Activated CD4-positive, alpha-beta memory T cell treated with anti-CD3 and anti-CD28 coated beads, Interleukin-2, amount 10 ng/mL, durations not matched to agents 7 days and 5 days (primary cell): Measurements from ENCODE around the gene PSMA6. TPM values are rescaled to one million over a fixed set of nuclear protein-coding genes. Genes with fewer than 3 reads are reported as not detected.

Experiments
- CTCF ChIA-PET: fragments of 350-600 bp; sonication (Branson Sonifier 250); formaldehyde crosslinking; loops from one replicate; lab custom pipeline; 2021; ENCODE audit warnings: antibody characterized with exemption, inconsistent platforms; lab: Charles Lee
- POLR2A ChIA-PET: fragments of 350-600 bp; sonication (Branson Sonifier 250); formaldehyde crosslinking; loops from one replicate; lab custom pipeline; 2021; ENCODE audit warnings: antibody characterized with exemption; lab: Charles Lee
- DNase-seq: peaks from one replicate; pipeline ENCODE4 v3.0.0-alpha.2; 2020
- H3K27ac Mint-ChIP-seq: one replicate; pipeline ENCODE4 v1.8.0; 2021; ENCODE audit warnings: mild to moderate bottlenecking, mixed read lengths
- H3K27me3 Mint-ChIP-seq: one replicate; pipeline ENCODE4 v1.8.0; 2021; ENCODE audit warnings: mixed read lengths
- H3K36me3 Mint-ChIP-seq: one replicate; pipeline ENCODE4 v1.8.0; 2021; ENCODE audit warnings: low read depth, mixed read lengths
- H3K4me1 Mint-ChIP-seq: one replicate; pipeline ENCODE4 v1.8.0; 2021; ENCODE audit warnings: mixed read lengths
- H3K4me3 Mint-ChIP-seq: one replicate; pipeline ENCODE4 v1.8.0; 2021; ENCODE audit warnings: mild to moderate bottlenecking, mixed read lengths
- H3K9me3 Mint-ChIP-seq: one replicate; pipeline ENCODE4 v1.8.0; 2021; ENCODE audit warnings: mixed read lengths
- total RNA-seq, 2 experiments: library from RNA; stranded (reverse); gene quantifications; one replicate each; pipeline ENCODE4 v1.2.3, GENCODE V29; 2021

PSMA6 gene
- total RNA-seq, 2 experiments from 2014 or later, result 235 to 242 TPM

DNA sequence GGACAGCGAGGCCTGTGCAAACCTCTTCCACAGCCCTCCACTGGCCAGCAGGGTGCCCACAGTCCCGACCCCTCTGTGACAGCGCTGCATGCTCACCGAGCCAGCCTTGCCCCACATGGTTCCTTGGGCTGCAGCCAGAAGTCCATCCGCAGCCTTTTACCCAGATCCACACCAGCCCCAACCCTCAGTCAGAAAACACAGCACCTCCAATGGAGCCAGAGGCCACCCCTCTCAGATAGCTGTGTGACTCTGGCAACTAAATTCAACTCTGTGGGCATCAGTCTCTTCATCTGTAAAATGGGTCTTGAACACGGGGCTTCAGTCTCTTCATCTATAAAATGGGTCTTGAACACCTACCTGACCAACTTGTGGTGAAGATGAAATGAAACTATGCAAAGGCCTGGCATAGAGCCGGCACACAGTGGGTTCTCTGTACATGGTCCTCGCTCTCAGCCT is 74.4 kb downstream of the PSMA6 start:
- H3K27me3 Mint-ChIP-seq, result no peaks in the 10 kb centered on the region
- no peak overlapping the region for H3K27ac Mint-ChIP-seq
- no peak overlapping the region for H3K4me3 Mint-ChIP-seq
- DNase-seq, result no peak
- POLR2A ChIA-PET, result interaction anchor here (1.6 to 2.6 kb wide), 3 partner anchors 8 to 75 kb away, joined by 4 to 26 read pairs (median 6); partner anchors contain the start of genes NFKBIA and PSMA6
- H3K36me3 Mint-ChIP-seq, result no peaks in the 10 kb centered on the region
- H3K9me3 Mint-ChIP-seq, result peaks cover 10% of the 10 kb centered on the region
- H3K4me1 Mint-ChIP-seq, result peaks cover 33% of the 10 kb centered on the region
- CTCF ChIA-PET, result interaction anchor here (1.1 kb wide), 1 partner anchor 83 kb away, joined by 3 read pairs; no protein-coding TSS in a partner anchor

DNA sequence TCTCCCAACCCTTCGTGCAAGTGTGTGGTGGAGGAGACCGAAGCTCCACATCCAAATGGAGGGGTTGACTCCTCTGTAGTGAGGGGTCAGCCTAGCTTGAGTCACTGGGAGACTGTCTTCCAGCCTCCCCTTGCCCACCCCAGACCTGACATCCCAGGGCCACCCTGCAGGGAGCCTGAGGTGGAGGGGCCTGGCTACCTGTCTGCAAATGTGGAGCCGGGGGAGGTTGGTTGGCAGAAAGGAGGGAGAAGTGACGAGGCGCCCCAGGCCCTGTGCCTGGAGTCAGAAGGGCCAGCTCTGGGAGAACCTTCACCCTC is 74.8 kb downstream of the PSMA6 start:
- Mint-ChIP-seq H3K27me3 (no peaks in the 10 kb centered on the region), H3K4me1 (peaks cover 33% of the 10 kb centered on the region), H3K9me3 (peaks cover 10% of the 10 kb centered on the region), H3K27ac (no peak overlapping the region), H3K36me3 (no peaks in the 10 kb centered on the region), H3K4me3 (no peak overlapping the region)
- ChIA-PET POLR2A (interaction anchor here (2.2 to 2.6 kb wide), 2 partner anchors 36 to 75 kb away, joined by 6 to 26 read pairs; partner anchors contain the start of genes NFKBIA and PSMA6), CTCF (interaction anchor here (1.1 kb wide), 1 partner anchor 83 kb away, joined by 3 read pairs; no protein-coding TSS in a partner anchor)
- no peak for DNase-seq

Other genes with a start within 250 kb of the PSMA6 start
- gene FAM177A1, start 246.1 kb upstream of the PSMA6 start, total RNA-seq, result 10 to 100 TPM; 51.4 to 51.5 TPM
- 10 to 100 TPM; 51.7 to 59.4 TPM for gene PPP2R3C, start 170.4 kb upstream of the PSMA6 start, total RNA-seq
- gene PRORP, start 169.8 kb upstream of the PSMA6 start, total RNA-seq, result 10 to 100 TPM; 43.3 to 44.9 TPM
- gene NFKBIA, start 112.4 kb downstream of the PSMA6 start, total RNA-seq, result 100 to 1,000 TPM; 102 to 109 TPM
- gene INSM2, start 241.8 kb downstream of the PSMA6 start, total RNA-seq, result not detected